Heart right ventricle (tissue), 16 donors: ENCODE data around the gene NPHP4. TPM values are rescaled to one million over a fixed set of nuclear protein-coding genes. Genes with fewer than 3 reads are reported as not detected.

Experiments
- ATAC-seq, 8 donors: fragments of 200-7000 bp; cut with Tn5 transposase; one replicate each; pipeline ENCODE4 v1.9.1; 2020; ENCODE audit warnings: mild to moderate bottlenecking in 8 of 8, moderate library complexity in 8 of 8, moderate number of reproducible peaks in 1 of 8
- DNase-seq, 2 donors: peaks; one replicate each; pipeline ENCODE4 v3.0.0-alpha.2; 2020
- H3K27ac ChIP-seq, 10 donors: fragments of 200-600 bp; sonication (generic) in 2 of 10; one replicate each; pipeline versions ENCODE4 v1.5.0 to v1.8.0; 2020 to 2022; ENCODE audit warnings: mild to moderate bottlenecking in 3 of 10
- H3K27me3 ChIP-seq, 7 donors: fragments of 200-600 bp; one replicate each; pipeline ENCODE4 v1.8.0; 2021 to 2022; ENCODE audit warnings: mild to moderate bottlenecking in 2 of 7
- H3K36me3 ChIP-seq, 9 donors: fragments of 200-600 bp; sonication (generic) in 1 of 9; one replicate each; pipeline versions ENCODE4 v1.5.0 to v1.8.0; 2020 to 2022; ENCODE audit warnings: mild to moderate bottlenecking in 2 of 9
- H3K4me1 ChIP-seq, 9 donors: fragments of 200-600 bp; sonication (generic) in 1 of 9; one replicate each; pipeline versions ENCODE4 v1.5.0 to v1.8.0; 2020 to 2022; ENCODE audit warnings: mild to moderate bottlenecking in 4 of 9
- H3K4me3 ChIP-seq, 10 donors: fragments of 200-600 bp; sonication (generic) in 2 of 10; one replicate each; pipeline versions ENCODE4 v1.5.0 to v1.8.0; 2020 to 2022; ENCODE audit warnings: mild to moderate bottlenecking in 7 of 10, moderate library complexity in 2 of 10
- H3K9me3 ChIP-seq, 11 donors: fragments of 200-600 bp in 10 of 11; sonication (generic) in 2 of 11; one replicate each; pipeline versions ENCODE4 v1.5.0 to v1.8.0; 2013 to 2022; ENCODE audit warnings: mild to moderate bottlenecking in 2 of 11, control low read depth in 1 of 11, moderate library complexity in 1 of 11
- CTCF ChIP-seq, 9 donors: fragments of 200-600 bp; sonication (generic) in 2 of 9; IDR thresholded peaks; one replicate each; pipeline versions ENCODE4 v1.5.0 to v1.8.0; 2021 to 2022; ENCODE audit warnings: antibody characterized with exemption in 9 of 9, mild to moderate bottlenecking in 5 of 9, moderate library complexity in 1 of 9
- WGBS, 2 donors: extraction: QIAGEN DNeasy Blood & Tissue Kit; methylation state at CpG; one replicate each; pipeline ENCODE4 v1.1.7; 2013; ENCODE audit warnings: inconsistent platforms in 1 of 2; 5-methylcytosine and 5-hydroxymethylcytosine counted together
- intact Hi-C, 10 donors: fragments of 100-400 bp; cut with DNase I; formaldehyde crosslinking; loops; one replicate each; pipeline versions ENCODE4 v1.11.1 to v1.14.2; 2022
- polyA plus RNA-seq, 2 donors: library from polyadenylated mRNA; stranded (reverse); fragments of 200-250 nt; gene quantifications; one replicate each; pipeline ENCODE4 v1.2.3, GENCODE V29; 2013
- total RNA-seq, 10 donors: library from RNA; stranded (reverse); fragmentation: NEBNext Ultra II Directional in 3 of 10; extraction: Animal tissue kit (Norgen Biotek cat#: 25700) in 3 of 10; gene quantifications; one replicate each; pipeline versions ENCODE4 v1.2.1 to v1.2.4, GENCODE V29; 2021 to 2023
- donor health status: Arrhythmogenic right ventricular cardiomyopathy.
- donor health status: ischemic (EF 13 %, LVEDD 7.1; RV severe dilation, severe dysfunction).
- donor health status: healthy with polysubstance abuse.
- donor health status: DM: no; HTN: yes; CAD: no.
- donor health status: DM: no; HTN: no; CAD: no.
- donor health status: ischemic (EF 25% LVEDD 6.9; RV normal size, moderate dysfunction).
- donor health status: ischemic (EF 25% LVEDD 5.7; RV mildly dilated, moderate dysfunction).
- donor health status: healthy.
- donor health status: DM: yes; HTN: yes; CAD: no.
- donor health status: Ischemic cardiomyopathy.
- donor health status: ischemic (EF 35%, LVEDD 5.7; RV mildly dilated, moderate dysfunction).
- donor health status: nonischemic (EF 11% LVEDD 7.7; RV severe dilation, severe dysfunction).
- donor health status: DM: yes; HTN: yes; CAD: no.
- donor health status: PGD.
- donor health status: ischemic (EF 29% LVEDD 5.4; RV normal size, mild dysfunction).
- donor health status: nonischemic (EF 23%, LVEDD 6.1; RV moderate dilation, normal function).

NPHP4 gene
- total and polyA plus RNA-seq, 12 donors = 2.4 to 5.7 (median 3.3) TPM

DNA sequence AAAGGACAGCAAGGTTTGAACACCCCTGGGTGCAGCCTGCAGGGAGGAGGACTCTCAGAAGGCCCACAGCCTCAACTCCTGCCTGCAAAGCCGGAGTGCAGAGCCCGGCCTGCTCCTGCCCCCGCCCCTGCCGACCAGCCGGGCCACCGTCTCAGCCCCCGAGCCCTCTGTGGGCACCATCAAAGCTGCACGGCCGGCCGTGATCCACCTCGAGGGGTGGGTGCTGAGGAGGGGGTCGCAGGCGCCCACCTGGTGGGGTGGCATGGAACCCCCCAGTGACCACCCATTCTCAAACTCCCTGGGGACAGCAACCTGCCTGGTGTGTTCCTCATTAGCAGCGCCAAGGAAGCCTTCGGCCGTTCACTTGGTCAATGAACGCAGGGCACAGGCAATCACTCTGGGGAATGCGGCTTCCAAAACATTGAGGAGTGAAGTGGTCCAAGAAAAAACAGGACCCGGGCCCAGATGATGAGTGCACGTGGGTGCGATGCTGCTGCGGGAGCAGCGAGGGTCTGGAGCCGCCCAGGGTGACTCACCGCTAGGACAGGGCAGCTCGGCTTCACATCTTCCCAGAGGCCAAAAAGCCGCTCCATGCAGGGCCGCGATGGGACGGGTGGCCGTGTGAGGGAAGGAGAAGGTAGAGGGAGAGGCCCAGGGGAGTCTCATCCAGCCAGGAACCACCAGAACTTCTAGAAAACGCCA, 157.6 kb downstream of the NPHP4 start:
- H3K4me3 ChIP-seq = no peak overlapping the region
- WGBS, 2 donors = 77 to 79% methylated on average over 32 of the region's 32 CpGs
- no peak for TF ChIP-seq CTCF (IDR thresholded peaks at IDR 0.05)
- intact Hi-C loops = no loop called here
- DNase-seq (no peak), ATAC-seq (no peak)
- no peaks in the 10 kb centered on the region for H3K4me1 ChIP-seq
- peaks cover 0 to 74% (median 48%) of the 10 kb centered on the region in 7 donors for H3K27me3 ChIP-seq
- no peaks in the 10 kb centered on the region for H3K9me3 ChIP-seq
- no peaks in the 10 kb centered on the region for H3K36me3 ChIP-seq
- no peak overlapping the region for H3K27ac ChIP-seq

DNA sequence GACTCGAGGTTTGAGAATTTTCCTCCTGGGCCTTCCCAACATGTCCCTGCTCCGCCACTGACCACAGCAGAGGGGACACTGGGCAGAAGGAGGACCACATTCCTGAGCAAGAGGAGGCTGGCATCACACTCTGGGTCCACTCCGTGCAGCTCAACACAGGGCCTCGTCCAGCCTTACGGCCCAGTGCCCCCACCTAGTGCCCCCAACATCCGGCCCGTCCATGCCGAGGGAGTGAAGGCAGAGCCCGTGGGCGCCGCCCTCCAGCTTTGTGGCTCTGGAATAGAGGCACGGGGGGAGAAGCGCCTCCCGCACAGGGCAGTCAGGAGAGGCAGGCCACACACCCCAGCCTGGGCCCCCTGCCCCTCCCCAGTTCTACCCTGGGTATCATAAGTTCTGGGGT, 158.3 kb downstream of the NPHP4 start:
- H3K27ac ChIP-seq = no peak overlapping the region
- H3K4me1 ChIP-seq = no peaks in the 10 kb centered on the region
- DNase-seq = no peak
- no peak for TF ChIP-seq CTCF (IDR thresholded peaks at IDR 0.05)
- H3K36me3 ChIP-seq = no peaks in the 10 kb centered on the region
- intact Hi-C loops = no loop called here
- WGBS, 2 donors = 80 to 84% methylated on average over 14 of the region's 14 CpGs
- peaks cover 0 to 74% (median 48%) of the 10 kb centered on the region in 7 donors for H3K27me3 ChIP-seq
- no peak for ATAC-seq
- H3K4me3 ChIP-seq = no peak overlapping the region
- no peaks in the 10 kb centered on the region for H3K9me3 ChIP-seq

DNA sequence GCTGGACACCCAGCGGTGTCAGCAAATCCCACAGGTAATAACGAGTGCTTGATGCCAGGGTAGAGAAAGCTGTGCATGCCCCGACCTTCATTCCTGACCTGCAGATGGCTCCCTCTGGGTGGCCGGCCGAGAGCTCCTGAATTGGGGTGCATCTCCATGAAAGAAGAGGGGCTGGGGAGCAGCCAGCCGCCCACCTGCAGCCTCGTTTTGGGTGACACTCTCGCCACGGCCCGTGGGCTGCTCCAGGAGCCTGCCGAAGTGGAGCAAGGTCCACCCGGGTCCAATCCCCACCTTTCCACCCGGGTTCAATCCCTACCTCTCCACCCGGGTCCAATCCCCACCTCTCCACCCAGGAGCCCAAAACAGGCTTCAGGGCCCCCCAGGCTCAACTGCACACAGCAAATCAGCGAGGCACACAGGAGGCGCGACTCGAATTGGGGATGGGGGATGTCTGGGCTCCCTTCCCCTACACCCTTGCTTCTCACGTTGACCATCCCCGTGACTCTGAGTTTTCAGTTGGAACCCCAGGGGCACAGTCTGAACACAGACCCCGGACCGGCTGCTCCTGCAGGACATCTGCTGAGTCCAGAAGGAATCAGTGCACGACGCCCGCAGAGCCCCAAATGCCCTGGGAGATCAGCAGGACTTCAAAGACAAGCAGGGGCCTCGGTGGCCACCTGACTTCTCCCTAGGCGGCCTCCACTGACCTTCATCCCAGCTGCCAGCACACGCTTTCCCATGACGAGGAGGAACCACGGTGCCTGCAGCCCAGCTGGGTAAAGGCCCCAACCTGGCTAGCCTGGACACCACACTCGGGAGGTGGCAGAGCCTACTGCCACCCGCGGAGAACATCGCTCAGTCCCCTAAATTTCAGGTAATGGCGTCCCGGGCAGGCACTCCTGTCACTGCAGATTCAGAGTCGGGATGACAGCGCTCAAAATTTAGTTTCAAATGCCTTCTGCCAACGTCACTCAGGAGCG, 159.0 kb downstream of the NPHP4 start:
- H3K9me3 ChIP-seq = no peaks in the 10 kb centered on the region
- TF ChIP-seq CTCF (IDR thresholded peaks at IDR 0.05) = no peak
- DNase-seq = no peak

GRCh38 chr1:5831600-5832335, 160.5 kb downstream of the NPHP4 start:
- WGBS, 2 donors = 31 to 35% methylated on average over 10 of the region's 10 CpGs
- H3K4me1 ChIP-seq = no peaks in the 10 kb centered on the region
- H3K4me3 ChIP-seq = no peak overlapping the region
- no peaks in the 10 kb centered on the region for H3K36me3 ChIP-seq
- DNase-seq = no peak
- no peak for ATAC-seq
- TF ChIP-seq CTCF (IDR thresholded peaks at IDR 0.05) = no peak
- H3K9me3 ChIP-seq = no peaks in the 10 kb centered on the region
- peaks cover 0 to 61% (median 33%) of the 10 kb centered on the region in 7 donors for H3K27me3 ChIP-seq
- H3K27ac ChIP-seq = no peak overlapping the region
- intact Hi-C loops = no loop called here

More for the DNA sequence above, 159.0 kb downstream of the NPHP4 start:
- Histone ChIP-seq H3K27ac (no peak overlapping the region), H3K4me1 (no peaks in the 10 kb centered on the region), H3K4me3 (no peak overlapping the region), H3K27me3 (peaks cover 0 to 73% (median 42%) of the 10 kb centered on the region in 7 donors), H3K36me3 (no peaks in the 10 kb centered on the region)
- intact Hi-C loops = no loop called here
- WGBS, 2 donors = 80 to 83% methylated on average over 39 to 40 of the region's 40 CpGs
- no peak for ATAC-seq
